ENCODE data around the gene TRPM3.
"Not testable (repeated sequence)": the region's sequence is repeated elsewhere in the genome, so short reads cannot be mapped to it uniquely, and the experiment has no call there.

TRPM3 gene

GRCh38 chr9:70656281-70656680 lies 465.1 kb downstream of the TRPM3 start:
- no peak for DNase-seq (ENCODE audit: low spot score)
- TF ChIP-seq CTCF (IDR thresholded peaks at IDR 0.05; ENCODE audit: borderline replicate concordance, control extremely low read depth, extremely low read depth, insufficient read depth, missing control alignments) = no peak
- in situ Hi-C loops (cut with MboI; ENCODE audit: low sequenced_read_pairs, unreplicated experiment) = no loop called here

- in situ Hi-C loops (cut with MboI; ENCODE audit: low sequenced_read_pairs, unreplicated experiment) = no loop called here
- TF ChIP-seq CTCF (IDR thresholded peaks at IDR 0.05; ENCODE audit: borderline replicate concordance, control extremely low read depth, extremely low read depth, insufficient read depth, missing control alignments) = no peak
Observed at GRCh38 chr9:70654144-70654543, 467.3 kb downstream of the TRPM3 start.

GRCh38 chr9:70644627-70645026 lies 476.8 kb downstream of the TRPM3 start:
- in situ Hi-C loops (cut with MboI; ENCODE audit: low sequenced_read_pairs, unreplicated experiment) = loop anchor here (25.0 kb wide), 2 partner anchors 368 to 618 kb away; no protein-coding TSS in a partner anchor

More at GRCh38 chr9:70654144-70654543, 467.3 kb downstream of the TRPM3 start:
- no peak for DNase-seq (ENCODE audit: low spot score)

GRCh38 chr9:70642341-70642740 lies 479.1 kb downstream of the TRPM3 start:
- TF ChIP-seq CTCF (IDR thresholded peaks at IDR 0.05; ENCODE audit: borderline replicate concordance, control extremely low read depth, extremely low read depth, insufficient read depth, missing control alignments) = no peak
- DNase-seq (ENCODE audit: low spot score) = no peak
- in situ Hi-C loops (cut with MboI; ENCODE audit: low sequenced_read_pairs, unreplicated experiment) = loop anchor here (25.0 kb wide), 2 partner anchors 370 to 620 kb away; no protein-coding TSS in a partner anchor

More at GRCh38 chr9:70644627-70645026, 476.8 kb downstream of the TRPM3 start:
- DNase-seq (ENCODE audit: low spot score) = not testable (repeated sequence)

- TF ChIP-seq CTCF (IDR thresholded peaks at IDR 0.05; ENCODE audit: borderline replicate concordance, control extremely low read depth, extremely low read depth, insufficient read depth, missing control alignments) = no peak
- in situ Hi-C loops (cut with MboI; ENCODE audit: low sequenced_read_pairs, unreplicated experiment) = loop anchor here (25.0 kb wide), 2 partner anchors 371 to 621 kb away; no protein-coding TSS in a partner anchor
- no peak for DNase-seq (ENCODE audit: low spot score)
Observed at GRCh38 chr9:70641631-70642030, 479.8 kb downstream of the TRPM3 start.

GRCh38 chr9:70641031-70641430 lies 480.4 kb downstream of the TRPM3 start:
- no peak for DNase-seq (ENCODE audit: low spot score)
- no peak for TF ChIP-seq CTCF (IDR thresholded peaks at IDR 0.05; ENCODE audit: borderline replicate concordance, control extremely low read depth, extremely low read depth, insufficient read depth, missing control alignments)
- in situ Hi-C loops (cut with MboI; ENCODE audit: low sequenced_read_pairs, unreplicated experiment) = loop anchor here (25.0 kb wide), 2 partner anchors 371 to 621 kb away; no protein-coding TSS in a partner anchor

- in situ Hi-C loops (cut with MboI; ENCODE audit: low sequenced_read_pairs, unreplicated experiment) = loop anchor here (25.0 kb wide), 2 partner anchors 372 to 622 kb away; no protein-coding TSS in a partner anchor
- TF ChIP-seq CTCF (IDR thresholded peaks at IDR 0.05; ENCODE audit: borderline replicate concordance, control extremely low read depth, extremely low read depth, insufficient read depth, missing control alignments) = peak; percentile 24
- no peak for DNase-seq (ENCODE audit: low spot score)
Observed at GRCh38 chr9:70639853-70640814, 481.3 kb downstream of the TRPM3 start.

Measured in GM13976 (cell line).